Measurements from ENCODE around the gene VSTM2L.

The VSTM2L gene

DNA sequence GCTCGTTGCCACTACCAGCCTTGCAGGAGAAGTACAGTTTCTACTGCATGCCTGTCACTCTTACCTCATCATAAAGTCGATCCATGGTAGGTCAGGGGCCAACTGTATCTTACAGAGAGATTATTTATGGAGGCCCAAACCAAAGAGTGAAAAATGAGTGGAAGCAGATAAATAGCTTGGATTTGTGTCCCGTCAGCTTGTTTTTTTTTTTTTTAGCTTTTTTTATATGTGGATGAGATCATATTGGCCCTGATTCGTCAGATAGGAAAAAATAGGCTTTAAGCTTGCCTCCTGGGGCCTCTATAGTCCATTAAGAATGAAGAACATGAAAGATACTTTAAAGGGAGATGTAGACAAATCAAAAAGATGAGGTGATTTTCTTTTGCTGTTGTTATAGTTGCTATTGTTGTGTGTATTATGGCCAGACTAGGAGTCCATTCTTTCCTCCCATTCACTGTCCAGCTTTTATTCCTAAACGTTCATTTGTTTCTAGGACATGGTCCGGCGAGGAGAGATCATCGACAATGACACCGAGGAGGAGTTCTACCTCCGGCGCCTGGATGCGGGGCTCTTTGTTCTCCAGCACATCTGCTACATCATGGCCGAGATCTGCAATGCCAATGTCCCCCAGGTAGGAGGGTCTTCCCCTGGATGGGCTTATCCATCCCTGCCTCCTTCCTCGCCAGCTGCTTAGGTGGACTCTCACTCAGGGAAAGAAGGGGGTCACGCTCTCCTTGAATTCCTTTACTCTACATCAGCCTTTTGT is 43.3 kb upstream of the VSTM2L start:
- no peak for ATAC-seq (ENCODE audit: low read depth)
- no peaks in the 10 kb centered on the region for H3K27me3 ChIP-seq (ENCODE audit: insufficient read depth, poor library complexity, severe bottlenecking)
- H3K4me1 ChIP-seq (ENCODE audit: insufficient read depth, poor library complexity, severe bottlenecking): no peaks in the 10 kb centered on the region
- no peaks in the 10 kb centered on the region for H3K9me3 ChIP-seq (ENCODE audit: severe bottlenecking)
- TF ChIP-seq, protein P1, sequence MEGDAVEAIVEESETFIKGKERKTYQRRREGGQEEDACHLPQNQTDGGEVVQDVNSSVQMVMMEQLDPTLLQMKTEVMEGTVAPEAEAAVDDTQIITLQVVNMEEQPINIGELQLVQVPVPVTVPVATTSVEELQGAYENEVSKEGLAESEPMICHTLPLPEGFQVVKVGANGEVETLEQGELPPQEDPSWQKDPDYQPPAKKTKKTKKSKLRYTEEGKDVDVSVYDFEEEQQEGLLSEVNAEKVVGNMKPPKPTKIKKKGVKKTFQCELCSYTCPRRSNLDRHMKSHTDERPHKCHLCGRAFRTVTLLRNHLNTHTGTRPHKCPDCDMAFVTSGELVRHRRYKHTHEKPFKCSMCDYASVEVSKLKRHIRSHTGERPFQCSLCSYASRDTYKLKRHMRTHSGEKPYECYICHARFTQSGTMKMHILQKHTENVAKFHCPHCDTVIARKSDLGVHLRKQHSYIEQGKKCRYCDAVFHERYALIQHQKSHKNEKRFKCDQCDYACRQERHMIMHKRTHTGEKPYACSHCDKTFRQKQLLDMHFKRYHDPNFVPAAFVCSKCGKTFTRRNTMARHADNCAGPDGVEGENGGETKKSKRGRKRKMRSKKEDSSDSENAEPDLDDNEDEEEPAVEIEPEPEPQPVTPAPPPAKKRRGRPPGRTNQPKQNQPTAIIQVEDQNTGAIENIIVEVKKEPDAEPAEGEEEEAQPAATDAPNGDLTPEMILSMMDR (IDR thresholded peaks at IDR 0.05; ENCODE audit: poor library complexity, severe bottlenecking): no peak
- H3K27ac ChIP-seq (ENCODE audit: poor library complexity, severe bottlenecking): no peak overlapping the region
- H3K36me3 ChIP-seq (ENCODE audit: low read depth): peaks cover 30% of the 10 kb centered on the region
- no peak overlapping the region for H3K4me3 ChIP-seq (ENCODE audit: severe bottlenecking)
- DNase-seq (ENCODE audit: low spot score): peak; percentile 71

- ATAC-seq (ENCODE audit: low read depth): no peak
Observed at GRCh38 chr20:37863289-37863688, 39.6 kb upstream of the VSTM2L start.

DNA sequence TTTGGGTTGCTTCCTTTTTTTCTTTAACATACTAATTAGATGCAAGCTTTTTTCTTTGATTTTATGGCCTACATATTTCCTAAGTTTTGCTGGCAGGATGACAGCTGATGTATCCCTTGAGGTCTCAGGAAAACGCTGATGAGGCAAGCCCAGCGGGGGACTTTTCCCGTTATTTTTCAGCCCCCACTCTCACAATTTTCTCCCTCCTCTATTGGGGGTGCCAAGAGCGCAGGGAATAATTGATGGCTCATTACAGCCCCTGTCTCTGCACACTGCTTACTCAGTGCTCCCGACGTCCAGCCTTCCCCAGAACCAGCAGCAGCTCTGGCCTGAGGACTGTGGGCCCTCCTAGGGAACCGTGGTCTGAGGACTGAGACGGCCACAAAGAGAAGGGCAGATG is 38.6 kb upstream of the VSTM2L start:
- H3K36me3 ChIP-seq (ENCODE audit: low read depth): peaks cover 32% of the 10 kb centered on the region
- TF ChIP-seq, protein P1 (IDR thresholded peaks at IDR 0.05; ENCODE audit: poor library complexity, severe bottlenecking): no peak
- H3K4me3 ChIP-seq (ENCODE audit: severe bottlenecking): no peak overlapping the region
- no peak overlapping the region for H3K27ac ChIP-seq (ENCODE audit: poor library complexity, severe bottlenecking)
- ATAC-seq (ENCODE audit: low read depth): no peak
- no peaks in the 10 kb centered on the region for H3K4me1 ChIP-seq (ENCODE audit: insufficient read depth, poor library complexity, severe bottlenecking)
- H3K27me3 ChIP-seq (ENCODE audit: insufficient read depth, poor library complexity, severe bottlenecking): no peaks in the 10 kb centered on the region
- no peaks in the 10 kb centered on the region for H3K9me3 ChIP-seq (ENCODE audit: severe bottlenecking)
- DNase-seq (ENCODE audit: low spot score): peak; percentile 66

More at GRCh38 chr20:37863289-37863688, 39.6 kb upstream of the VSTM2L start:
- peaks cover 32% of the 10 kb centered on the region for H3K36me3 ChIP-seq (ENCODE audit: low read depth)
- no peaks in the 10 kb centered on the region for H3K27me3 ChIP-seq (ENCODE audit: insufficient read depth, poor library complexity, severe bottlenecking)
- H3K4me1 ChIP-seq (ENCODE audit: insufficient read depth, poor library complexity, severe bottlenecking): no peaks in the 10 kb centered on the region
- TF ChIP-seq, protein P1 (IDR thresholded peaks at IDR 0.05; ENCODE audit: poor library complexity, severe bottlenecking): no peak
- H3K27ac ChIP-seq (ENCODE audit: poor library complexity, severe bottlenecking): no peak overlapping the region
- H3K9me3 ChIP-seq (ENCODE audit: severe bottlenecking): no peaks in the 10 kb centered on the region
- no peak overlapping the region for H3K4me3 ChIP-seq (ENCODE audit: severe bottlenecking)
- peak; percentile 64 for DNase-seq (ENCODE audit: low spot score)

- TF ChIP-seq, protein P1 (IDR thresholded peaks at IDR 0.05; ENCODE audit: poor library complexity, severe bottlenecking): no peak
- ATAC-seq (ENCODE audit: low read depth): no peak
Observed at GRCh38 chr20:37866051-37866450, 36.9 kb upstream of the VSTM2L start.

More at GRCh38 chr20:37866051-37866450, 36.9 kb upstream of the VSTM2L start:
- no peaks in the 10 kb centered on the region for H3K4me1 ChIP-seq (ENCODE audit: insufficient read depth, poor library complexity, severe bottlenecking)
- H3K27ac ChIP-seq (ENCODE audit: poor library complexity, severe bottlenecking): no peak overlapping the region
- H3K4me3 ChIP-seq (ENCODE audit: severe bottlenecking): no peak overlapping the region
- no peaks in the 10 kb centered on the region for H3K27me3 ChIP-seq (ENCODE audit: insufficient read depth, poor library complexity, severe bottlenecking)
- peak; percentile 70 for DNase-seq (ENCODE audit: low spot score)
- H3K36me3 ChIP-seq (ENCODE audit: low read depth): peaks cover 23% of the 10 kb centered on the region
- H3K9me3 ChIP-seq (ENCODE audit: severe bottlenecking): no peaks in the 10 kb centered on the region
